ENCODE data around the gene RAPGEF3. TPM values are rescaled to one million over a fixed set of nuclear protein-coding genes. Genes with fewer than 3 reads are reported as not detected.

The RAPGEF3 gene
- total and polyA plus RNA-seq, 2 of the 8 experiments (the other 6 are each of a cell fraction or from before 2014, with no cell fraction given), result 5.0 to 9.4 TPM

GRCh38 chr12:47705566-47706425 is 52.9 kb downstream of the RAPGEF3 start, which contains the start of gene RPAP3:
RPAP3 (minus strand) TSS chr12:47706030; CDS start chr12:47702840, 3,190 bp downstream.
- peak within 1 kb of the TSS; percentile 42 to 92 (median 66) for H3K4me3 ChIP-seq (ENCODE audit: extremely low read depth in 1 of 4, insufficient read depth in 2 of 4, low read depth in 3 of 4, low read length in 4 of 4)
- H4K91ac ChIP-seq (replicated peaks; ENCODE audit: insufficient read length, low read length), result no peak within 1 kb of the TSS
- H3K36me3 ChIP-seq (ENCODE audit: control insufficient read depth in 2 of 4, insufficient read depth in 4 of 4, low read length in 3 of 4), result peaks cover 0 to 8% (median 1%) of the 10 kb centered on the region in 4 experiments; a peak in 4 of 8 replicates
- no peak within 1 kb of the TSS for H2BK15ac ChIP-seq (ENCODE audit: low read length)
- H3K23me2 ChIP-seq (ENCODE audit: low read depth, low read length), result no peaks in the 10 kb centered on the region
- ChIA-PET POLR2A (ENCODE audit: partially characterized antibody) (interaction anchor here (0.7 to 2.0 kb wide), 8 partner anchors 14 to 451 kb away, joined by 3 to 5 read pairs (median 4); partner anchors contain the start of gene ASB8), CTCF (ENCODE audit: partially characterized antibody) (interaction anchor here (1.3 to 64.6 kb wide), 4 partner anchors 12 to 194 kb away, joined by 3 to 2442 read pairs (median 20); partner anchors contain the start of gene SLC48A1)
- peaks cover 0 to 2% of the 10 kb centered on the region in 2 experiments for H4K20me1 ChIP-seq (replicated peaks in 1 of 2; ENCODE audit: control insufficient read depth in 1 of 2, insufficient read depth in 2 of 2, low read length in 2 of 2)
- H2AFZ ChIP-seq (ENCODE audit: low read length), result peak within 1 kb of the TSS; percentile 68; the same call in 1 of the 2 replicates
- H3K4ac ChIP-seq (replicated peaks; ENCODE audit: insufficient read length, low read depth, low read length), result no peak within 1 kb of the TSS
- H2BK12ac ChIP-seq (ENCODE audit: low read depth, low read length), result no peak within 1 kb of the TSS
- peaks cover 0 to 3% (median 0%) of the 10 kb centered on the region in 4 experiments; a peak in 1 of 7 replicates for H3K4me1 ChIP-seq (replicated peaks in 1 of 4; ENCODE audit: control insufficient read depth in 3 of 4, insufficient read depth in 4 of 4, low read length in 3 of 4)
- peak within 1 kb of the TSS; percentile 6 for H3K56ac ChIP-seq (replicated peaks; ENCODE audit: insufficient read length, low read depth, low read length)
- peak within 1 kb of the TSS; percentile 76; the same call in 1 of the 2 replicates for H4K8ac ChIP-seq (ENCODE audit: extremely low read depth, insufficient read depth, low read length)
- H3K18ac ChIP-seq (ENCODE audit: extremely low read depth, low read length), result peak within 1 kb of the TSS; percentile 89; the same call in 1 of the 2 replicates
- peak; percentile 67 to 97 for DNase-seq (ENCODE audit: low read depth in 1 of 2, low spot score in 2 of 2)
- no peak within 1 kb of the TSS for H3K23ac ChIP-seq (ENCODE audit: insufficient read length)
- peak within 1 kb of the TSS; percentile 4 to 67 (median 63); a peak in 6 of 7 replicates for H3K9ac ChIP-seq (replicated peaks in 1 of 4; ENCODE audit: extremely low read depth in 1 of 4, low read depth in 3 of 4, low read length in 3 of 4)
- no peak within 1 kb of the TSS for H2BK20ac ChIP-seq (ENCODE audit: low read length)
- peak within 1 kb of the TSS; percentile 63 for H3K27ac ChIP-seq (ENCODE audit: low read depth, low read length)
- no peaks in the 10 kb centered on the region for H3K9me3 ChIP-seq (ENCODE audit: insufficient read depth in 2 of 2, low read depth in 1 of 2, low read length in 1 of 2)
- H2BK120ac ChIP-seq (replicated peaks; ENCODE audit: low read depth, low read length), result no peak within 1 kb of the TSS
- H3K27me3 ChIP-seq (replicated peaks in 1 of 4; ENCODE audit: control insufficient read depth in 3 of 4, extremely low read depth in 1 of 4, insufficient read depth in 3 of 4, low read length in 3 of 4), result no peaks in the 10 kb centered on the region
- H3K14ac ChIP-seq (ENCODE audit: insufficient read length), result no peak within 1 kb of the TSS
- no peak within 1 kb of the TSS; the same call in 1 of the 2 replicates for H2BK5ac ChIP-seq (ENCODE audit: low read depth, low read length)
- H3K79me2 ChIP-seq (ENCODE audit: control insufficient read depth in 1 of 2, insufficient read depth in 2 of 2, low read length in 2 of 2), result peaks cover 0 to 20% of the 10 kb centered on the region in 2 experiments; a peak in 3 of 4 replicates
- H3K4me2 ChIP-seq (ENCODE audit: insufficient read depth in 1 of 2, low read depth in 2 of 2, low read length in 2 of 2), result peak within 1 kb of the TSS; percentile 70 to 76
- peak within 1 kb of the TSS; percentile 95 for H4K5ac ChIP-seq (ENCODE audit: insufficient read length, low read depth, low read length)
- WGBS, 2 experiments (ENCODE audit: extremely low coverage in 1 of 2, insufficient coverage in 1 of 2, insufficient read length in 1 of 2, insufficient replicate concordance in 2 of 2, low coverage in 1 of 2, low lambda C conversion rate in 2 of 2, missing lambda C conversion rate in 1 of 2), result 2% methylated on average over 53 of the region's 66 CpGs; no CpG with 5 or more reads in 1 of the 2 experiments
- peak; percentile 28 for FAIRE-seq
- peaks cover 8% of the 10 kb centered on the region; the same call in 1 of the 2 replicates for H3K79me1 ChIP-seq (ENCODE audit: low read depth, low read length)
- H2AK5ac ChIP-seq (ENCODE audit: low read depth, low read length), result no peak within 1 kb of the TSS
- TF ChIP-seq FOSL1 (IDR thresholded peaks at IDR 0.05; ENCODE audit: insufficient read depth, low read depth, low read length) (no peak), NRF1 (IDR thresholded peaks at IDR 0.05; ENCODE audit: low read depth, low read length) (0 out of 2 replicates have a peak, but pooled peaks have one; percentile 12), KDM1A (IDR thresholded peaks at IDR 0.05; ENCODE audit: borderline replicate concordance, low read length) (peak; percentile 70; the same call in 1 of the 2 replicates), GTF2F1 (IDR thresholded peaks at IDR 0.05; ENCODE audit: borderline replicate concordance, low read depth, low read length) (no peak), ATF2 (IDR thresholded peaks at IDR 0.05; ENCODE audit: low read length) (0 out of 2 replicates have a peak, but pooled peaks have one; percentile 38)

Data from H1 (cell line).